Stimulated activated CD4-positive, alpha-beta T cell treated with anti-CD3 and anti-CD28 coated beads, Interleukin-2, amount 100 ng/mL, for 4 hours (primary cell): ENCODE results near the gene SMIM41.
A peak's percentile ranks its signal among the peaks of the same experiment; 100 is the strongest.

Experiments
- DNase-seq: peaks from one replicate; pipeline ENCODE4 v3.0.0-alpha.2; 2020; ENCODE audit warnings: low read depth

Gene SMIM41

DNA sequence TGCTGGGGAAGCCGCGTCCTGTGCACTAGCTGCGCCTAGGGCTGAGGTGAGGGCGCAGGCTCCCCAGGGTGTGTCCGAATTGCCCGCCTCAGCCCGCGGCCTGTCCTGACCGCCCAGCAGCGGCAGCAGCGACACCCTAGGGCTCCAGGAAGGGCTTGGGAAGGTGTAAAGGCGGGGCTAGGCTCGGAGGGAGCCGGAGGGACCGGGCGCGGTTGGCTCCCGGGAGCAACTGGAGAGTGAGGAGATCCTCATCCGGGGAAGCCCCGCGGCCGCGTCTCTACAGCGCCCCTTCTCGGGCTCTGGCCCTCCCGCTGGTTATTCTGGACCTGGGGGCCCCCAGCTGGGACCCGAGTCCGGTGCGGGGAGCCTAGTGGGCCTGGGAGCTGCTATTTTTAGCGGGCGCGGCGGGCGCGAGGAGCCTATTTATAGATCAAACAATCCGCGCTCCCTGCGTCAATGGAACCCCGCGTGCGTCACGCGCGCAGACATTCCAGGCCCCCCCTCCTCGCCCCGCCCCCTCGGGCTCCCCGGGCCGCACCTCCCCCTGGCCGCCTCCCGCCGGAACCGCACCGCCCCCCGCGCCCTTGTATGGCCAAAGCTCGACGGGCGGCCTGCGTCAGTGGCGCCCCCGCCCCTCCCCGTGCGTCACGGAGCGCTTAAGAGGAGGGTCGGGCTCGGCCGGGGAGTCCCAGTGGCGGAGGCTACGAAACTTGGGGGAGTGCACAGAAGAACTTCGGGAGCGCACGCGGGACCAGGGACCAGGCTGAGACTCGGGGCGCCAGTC lies 28.6 kb upstream of the SMIM41 start, which contains the start of gene NR4A1:
NR4A1 (plus strand) TSS at position 685 of the 784 bp plus-strand sequence. CDS start 2,887 bp downstream, outside the sequence.
- DNase-seq, result peak; percentile 100

DNA sequence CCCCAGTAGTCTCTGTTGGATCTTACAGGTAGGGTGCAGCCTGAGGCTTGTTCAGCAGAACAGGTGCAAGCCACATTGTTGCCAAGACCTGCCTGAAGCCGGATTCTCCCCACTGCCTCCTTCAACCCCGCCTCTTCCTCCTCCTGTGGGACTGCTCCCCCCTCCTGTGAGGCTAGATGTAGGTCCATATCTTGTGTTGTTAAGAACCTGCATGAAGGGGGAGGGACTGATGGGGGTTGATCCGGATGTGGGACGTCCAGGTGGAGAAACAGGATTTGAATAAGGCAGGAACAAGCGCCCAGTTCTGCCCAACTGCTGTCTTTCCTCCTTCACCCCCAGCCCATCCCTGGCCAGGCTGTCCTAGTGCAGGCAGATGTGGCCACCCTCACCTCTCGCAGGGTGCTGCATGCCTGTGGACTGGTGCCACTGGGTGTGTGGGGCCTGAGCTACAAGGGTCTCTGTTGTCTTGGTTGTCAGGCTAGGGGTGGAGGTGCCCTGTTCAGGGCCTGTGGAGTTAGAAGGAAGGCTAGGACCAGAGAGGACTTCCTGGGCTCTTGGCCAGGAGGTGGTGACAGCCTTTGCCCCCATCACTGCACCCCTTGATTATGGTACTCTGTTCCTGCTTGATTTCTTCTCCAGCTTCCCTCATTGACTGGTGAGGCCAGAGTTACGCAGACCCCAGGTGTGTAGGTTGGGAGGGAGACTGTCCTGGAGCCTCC lies 26.9 kb upstream of the SMIM41 start:
- DNase-seq, result no peak

DNA sequence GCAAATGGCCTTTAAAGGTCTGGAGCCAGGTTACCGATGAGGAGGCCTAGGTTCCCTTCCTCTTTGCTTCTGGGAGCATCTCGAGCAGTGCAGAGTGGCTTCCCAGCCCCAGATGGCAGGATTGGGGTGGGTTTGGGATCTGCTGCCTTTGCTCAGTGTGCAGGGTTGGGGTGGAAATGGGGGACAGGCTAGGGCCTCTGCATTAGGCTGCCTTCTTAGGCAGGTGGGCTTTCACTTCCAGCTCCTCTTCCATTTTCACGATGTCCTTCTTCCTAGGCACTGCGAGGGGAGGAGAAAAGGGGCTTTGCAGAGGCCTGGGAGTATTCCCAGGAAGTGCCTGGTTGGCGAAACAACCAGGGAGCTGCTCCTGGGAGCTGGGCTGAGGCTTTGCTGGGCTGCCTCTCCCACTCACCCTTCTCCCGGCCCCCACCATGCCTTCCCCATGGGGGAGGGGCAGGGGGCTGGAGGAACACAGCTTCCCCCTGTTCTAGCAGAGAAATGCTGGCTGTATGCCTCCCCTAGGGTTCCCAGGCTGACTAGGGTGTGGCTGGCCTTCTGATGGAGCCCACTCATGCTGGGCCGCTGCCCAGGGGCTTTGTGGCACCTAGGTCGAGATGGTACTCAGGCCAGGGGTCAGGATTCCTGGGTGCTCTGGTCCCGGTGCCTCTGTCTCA lies 25.8 kb upstream of the SMIM41 start:
- DNase-seq, result no peak

DNA sequence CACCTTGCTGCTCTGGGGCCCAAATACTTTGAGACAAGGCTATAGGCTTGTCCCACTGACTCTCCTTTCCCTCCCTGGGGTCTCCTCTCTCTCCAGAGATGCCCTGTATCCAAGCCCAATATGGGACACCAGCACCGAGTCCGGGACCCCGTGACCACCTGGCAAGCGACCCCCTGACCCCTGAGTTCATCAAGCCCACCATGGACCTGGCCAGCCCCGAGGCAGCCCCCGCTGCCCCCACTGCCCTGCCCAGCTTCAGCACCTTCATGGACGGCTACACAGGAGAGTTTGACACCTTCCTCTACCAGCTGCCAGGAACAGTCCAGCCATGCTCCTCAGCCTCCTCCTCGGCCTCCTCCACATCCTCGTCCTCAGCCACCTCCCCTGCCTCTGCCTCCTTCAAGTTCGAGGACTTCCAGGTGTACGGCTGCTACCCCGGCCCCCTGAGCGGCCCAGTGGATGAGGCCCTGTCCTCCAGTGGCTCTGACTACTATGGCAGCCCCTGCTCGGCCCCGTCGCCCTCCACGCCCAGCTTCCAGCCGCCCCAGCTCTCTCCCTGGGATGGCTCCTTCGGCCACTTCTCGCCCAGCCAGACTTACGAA lies 25.2 kb upstream of the SMIM41 start:
- no peak for DNase-seq

DNA sequence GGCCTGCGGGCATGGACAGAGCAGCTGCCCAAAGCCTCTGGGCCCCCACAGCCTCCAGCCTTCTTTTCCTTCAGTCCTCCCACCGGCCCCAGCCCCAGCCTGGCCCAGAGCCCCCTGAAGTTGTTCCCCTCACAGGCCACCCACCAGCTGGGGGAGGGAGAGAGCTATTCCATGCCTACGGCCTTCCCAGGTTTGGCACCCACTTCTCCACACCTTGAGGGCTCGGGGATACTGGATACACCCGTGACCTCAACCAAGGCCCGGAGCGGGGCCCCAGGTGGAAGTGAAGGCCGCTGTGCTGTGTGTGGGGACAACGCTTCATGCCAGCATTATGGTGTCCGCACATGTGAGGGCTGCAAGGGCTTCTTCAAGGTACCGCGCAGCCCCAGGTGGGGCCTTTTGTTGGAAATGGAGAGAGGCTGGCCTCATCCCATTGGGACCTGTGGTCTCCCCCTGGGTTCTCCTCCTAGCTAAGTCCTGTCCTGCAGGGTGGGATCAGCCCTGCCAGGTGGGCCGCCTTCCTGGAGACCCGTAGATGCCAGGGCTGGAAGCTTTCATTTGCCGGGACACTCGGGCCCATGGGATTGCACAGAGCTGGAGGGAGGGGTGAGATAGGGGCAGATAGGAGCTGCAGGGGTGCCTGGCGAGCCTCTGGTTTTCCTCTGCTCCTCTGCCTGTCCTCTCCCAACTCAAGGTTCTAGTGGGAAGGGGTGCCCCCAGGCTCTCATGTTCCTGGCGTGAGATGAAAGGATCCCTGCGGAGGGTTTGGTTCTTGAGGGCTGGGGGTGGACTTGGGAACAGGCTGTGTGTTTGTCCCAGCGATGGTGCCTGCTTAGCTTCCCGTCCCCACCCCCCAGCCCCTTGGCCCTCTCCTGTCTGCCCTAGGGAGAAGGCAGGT lies 24.4 kb upstream of the SMIM41 start:
- DNase-seq, result no peak

DNA sequence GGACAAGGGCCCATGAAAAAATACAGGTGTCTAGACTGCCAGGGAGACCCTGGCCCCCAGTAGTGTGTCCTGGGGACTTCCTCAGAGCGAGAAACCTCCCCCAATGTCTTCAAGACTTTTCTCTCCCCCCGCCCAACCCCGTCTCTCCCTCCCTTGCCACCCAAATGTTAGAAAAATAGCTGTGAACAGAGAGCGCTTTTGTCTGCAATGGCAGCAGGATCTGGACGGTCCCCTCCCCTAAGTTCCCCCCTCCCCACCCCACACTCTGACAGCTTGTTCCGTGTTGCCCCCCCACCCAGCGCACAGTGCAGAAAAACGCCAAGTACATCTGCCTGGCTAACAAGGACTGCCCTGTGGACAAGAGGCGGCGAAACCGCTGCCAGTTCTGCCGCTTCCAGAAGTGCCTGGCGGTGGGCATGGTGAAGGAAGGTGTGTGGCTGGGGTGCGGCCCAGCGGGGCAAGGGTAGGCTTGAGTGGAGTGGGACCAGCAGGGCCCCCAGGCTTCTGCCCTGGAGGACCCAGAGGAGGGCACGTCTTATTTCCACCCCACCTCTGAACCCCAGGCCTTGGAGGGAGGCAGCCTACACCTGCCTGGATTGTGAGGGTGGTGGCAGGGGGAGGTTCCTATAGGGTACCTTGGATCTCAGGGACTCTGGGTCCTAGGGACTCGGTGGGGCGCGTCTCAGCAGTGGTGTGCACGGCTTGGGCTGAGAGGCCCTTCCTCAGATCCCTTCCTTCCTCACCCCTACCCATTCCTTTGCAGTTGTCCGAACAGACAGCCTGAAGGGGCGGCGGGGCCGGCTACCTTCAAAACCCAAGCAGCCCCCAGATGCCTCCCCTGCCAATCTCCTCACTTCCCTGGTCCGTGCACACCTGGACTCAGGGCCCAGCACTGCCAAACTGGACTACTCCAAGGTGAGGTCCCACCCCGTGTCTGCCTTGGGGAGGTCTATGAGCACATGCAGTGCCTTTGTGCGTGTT lies 23.5 kb upstream of the SMIM41 start:
- DNase-seq, result no peak

DNA sequence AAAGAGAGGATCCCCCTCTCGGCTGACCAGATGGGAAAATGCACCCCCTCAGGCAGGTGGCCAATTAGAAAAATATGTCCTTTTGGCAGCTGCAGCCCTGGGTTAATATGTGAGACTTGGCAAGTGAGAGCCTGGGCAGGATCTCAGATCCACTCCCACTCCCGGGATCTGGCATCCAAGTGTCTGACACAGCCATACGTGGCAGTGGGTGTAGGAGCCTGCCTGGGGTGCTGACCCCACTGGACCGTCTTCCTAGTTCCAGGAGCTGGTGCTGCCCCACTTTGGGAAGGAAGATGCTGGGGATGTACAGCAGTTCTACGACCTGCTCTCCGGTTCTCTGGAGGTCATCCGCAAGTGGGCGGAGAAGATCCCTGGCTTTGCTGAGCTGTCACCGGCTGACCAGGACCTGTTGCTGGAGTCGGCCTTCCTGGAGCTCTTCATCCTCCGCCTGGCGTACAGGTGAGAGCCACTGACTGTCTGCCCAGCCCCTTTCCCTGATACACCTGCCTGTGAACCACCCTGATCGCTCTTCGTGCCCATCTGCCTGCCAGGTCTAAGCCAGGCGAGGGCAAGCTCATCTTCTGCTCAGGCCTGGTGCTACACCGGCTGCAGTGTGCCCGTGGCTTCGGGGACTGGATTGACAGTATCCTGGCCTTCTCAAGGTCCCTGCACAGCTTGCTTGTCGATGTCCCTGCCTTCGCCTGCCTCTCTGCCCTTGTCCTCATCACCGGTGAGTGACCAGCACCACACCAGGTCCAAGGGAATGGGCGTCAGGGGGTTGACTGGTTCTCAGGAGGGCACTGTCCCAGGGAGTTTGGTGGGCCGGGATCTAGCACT lies 22.5 kb upstream of the SMIM41 start:
- DNase-seq, result no peak

DNA sequence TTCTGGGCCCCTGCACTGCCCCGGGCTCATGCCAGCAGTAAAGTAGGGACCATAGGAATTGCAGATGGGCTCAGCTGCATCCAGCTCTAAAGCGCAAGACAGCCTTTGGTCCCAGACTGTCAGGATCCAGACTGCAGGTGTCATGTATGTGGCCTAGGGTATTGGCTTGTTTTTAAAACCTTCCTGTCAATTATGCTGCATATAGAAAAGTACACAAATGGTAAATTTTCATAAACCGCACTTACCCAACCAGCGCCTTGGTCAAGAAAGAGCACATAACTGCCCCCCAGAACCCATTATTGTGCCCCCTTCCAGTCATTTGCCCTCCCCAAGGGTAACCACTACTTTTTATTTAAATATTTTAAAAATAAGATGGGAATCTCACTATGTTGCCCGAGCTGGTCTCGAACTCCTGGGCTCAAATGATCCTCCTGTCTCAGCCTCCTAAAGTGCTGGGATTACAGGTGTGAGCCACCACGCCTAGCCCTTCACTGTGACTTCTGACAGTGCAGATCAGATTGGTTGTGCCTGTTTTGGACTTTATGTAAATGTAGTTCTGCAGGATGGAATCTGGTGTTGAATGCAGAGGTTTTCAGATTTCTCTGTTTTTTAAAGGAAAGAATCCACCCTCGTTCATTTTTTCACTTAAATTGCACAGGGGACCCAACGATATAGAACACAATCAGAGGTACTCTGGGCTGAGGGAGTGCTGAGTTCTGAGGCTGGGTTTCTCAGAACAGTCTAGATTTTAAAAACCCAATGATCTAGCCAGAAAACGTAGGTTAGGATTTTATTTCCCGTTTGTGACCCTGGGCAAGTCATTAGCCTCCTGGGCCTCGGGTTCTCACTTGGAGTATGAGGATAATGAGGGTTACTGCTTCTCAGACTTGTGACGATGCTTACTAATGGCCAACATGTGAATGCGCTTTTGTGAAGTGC lies 21.6 kb upstream of the SMIM41 start:
- DNase-seq, result no peak

DNA sequence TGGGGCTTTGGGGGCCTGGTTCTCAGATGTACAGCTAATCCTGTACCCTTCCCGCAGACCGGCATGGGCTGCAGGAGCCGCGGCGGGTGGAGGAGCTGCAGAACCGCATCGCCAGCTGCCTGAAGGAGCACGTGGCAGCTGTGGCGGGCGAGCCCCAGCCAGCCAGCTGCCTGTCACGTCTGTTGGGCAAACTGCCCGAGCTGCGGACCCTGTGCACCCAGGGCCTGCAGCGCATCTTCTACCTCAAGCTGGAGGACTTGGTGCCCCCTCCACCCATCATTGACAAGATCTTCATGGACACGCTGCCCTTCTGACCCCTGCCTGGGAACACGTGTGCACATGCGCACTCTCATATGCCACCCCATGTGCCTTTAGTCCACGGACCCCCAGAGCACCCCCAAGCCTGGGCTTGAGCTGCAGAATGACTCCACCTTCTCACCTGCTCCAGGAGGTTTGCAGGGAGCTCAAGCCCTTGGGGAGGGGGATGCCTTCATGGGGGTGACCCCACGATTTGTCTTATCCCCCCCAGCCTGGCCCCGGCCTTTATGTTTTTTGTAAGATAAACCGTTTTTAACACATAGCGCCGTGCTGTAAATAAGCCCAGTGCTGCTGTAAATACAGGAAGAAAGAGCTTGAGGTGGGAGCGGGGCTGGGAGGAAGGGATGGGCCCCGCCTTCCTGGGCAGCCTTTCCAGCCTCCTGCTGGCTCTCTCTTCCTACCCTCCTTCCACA lies 20.7 kb upstream of the SMIM41 start:
- no peak for DNase-seq

DNA sequence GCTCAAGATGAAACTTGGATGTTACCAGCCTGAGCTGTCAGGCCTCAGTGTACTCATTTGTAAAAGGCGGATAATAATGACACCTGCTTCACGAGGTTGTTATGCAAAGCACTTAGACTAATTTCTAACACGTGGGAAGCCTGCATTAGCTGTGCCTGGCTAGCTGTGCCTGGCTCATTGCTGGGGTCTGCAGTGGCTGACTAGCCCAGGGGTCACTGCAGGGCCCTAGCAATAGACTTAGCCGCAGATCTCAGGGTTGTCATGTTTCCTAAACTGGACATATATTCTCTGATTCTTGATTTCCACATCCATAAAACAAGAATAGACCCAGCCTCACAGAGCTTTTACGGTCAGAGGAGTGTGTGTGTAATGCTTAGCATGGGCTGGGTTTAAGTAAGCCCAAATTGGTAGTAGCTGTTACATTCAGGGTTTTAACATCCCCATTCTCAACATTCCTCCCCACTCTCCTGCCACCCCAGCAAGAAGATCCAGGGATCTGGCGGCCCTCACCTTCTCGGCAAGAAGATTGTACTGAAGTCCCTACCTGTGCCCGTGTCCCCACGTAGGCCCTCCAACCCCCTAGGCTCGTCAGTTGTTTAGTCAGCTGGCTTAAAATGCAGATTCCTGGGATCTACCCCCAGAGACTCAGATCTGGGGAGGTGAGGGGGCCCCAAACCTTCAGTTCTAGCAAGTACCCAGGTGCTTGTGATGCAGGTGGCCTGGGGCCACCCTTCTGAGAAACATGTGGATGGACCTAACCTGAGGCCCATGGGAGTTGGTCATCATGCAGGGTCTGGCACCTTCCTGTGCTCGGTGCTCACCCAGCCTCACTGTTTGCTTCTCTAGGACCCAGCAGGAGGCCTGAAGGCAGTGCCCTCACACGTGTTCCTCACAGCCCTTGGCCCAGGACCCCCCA lies 19.7 kb upstream of the SMIM41 start:
- no peak for DNase-seq

DNA sequence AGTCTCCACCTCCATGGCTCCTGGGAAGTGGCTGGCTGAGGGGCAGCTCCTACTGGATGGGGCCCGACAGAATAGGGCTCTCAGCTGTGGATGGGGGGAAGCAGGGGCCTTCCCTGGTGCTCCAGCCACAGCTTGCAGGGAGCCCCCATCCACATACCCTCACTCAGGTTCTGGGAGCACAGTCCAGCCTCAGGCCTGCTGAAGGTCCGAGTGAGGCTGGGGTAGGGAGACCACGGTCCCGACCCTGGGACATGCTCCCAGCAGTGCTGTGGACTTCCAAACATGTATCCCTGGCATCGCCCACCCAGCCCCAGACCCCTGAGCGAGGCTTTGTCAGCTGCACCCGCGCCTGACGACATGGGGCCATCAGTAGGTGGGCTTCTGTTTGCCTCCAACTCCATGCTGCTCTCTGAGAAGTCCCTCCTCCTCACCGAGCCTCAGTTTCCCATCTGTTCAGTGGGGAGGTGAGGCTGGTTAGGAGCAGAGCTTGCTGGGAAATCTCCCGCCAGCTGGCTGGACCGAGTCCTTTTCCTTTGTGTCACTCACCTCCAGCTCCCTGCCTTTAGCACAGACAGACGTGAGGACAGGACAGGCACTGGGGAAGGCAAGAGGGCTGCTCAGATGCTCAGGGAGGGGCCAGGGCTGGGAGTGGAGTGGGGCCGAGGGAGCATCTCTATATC lies 18.9 kb upstream of the SMIM41 start:
- no peak for DNase-seq

DNA sequence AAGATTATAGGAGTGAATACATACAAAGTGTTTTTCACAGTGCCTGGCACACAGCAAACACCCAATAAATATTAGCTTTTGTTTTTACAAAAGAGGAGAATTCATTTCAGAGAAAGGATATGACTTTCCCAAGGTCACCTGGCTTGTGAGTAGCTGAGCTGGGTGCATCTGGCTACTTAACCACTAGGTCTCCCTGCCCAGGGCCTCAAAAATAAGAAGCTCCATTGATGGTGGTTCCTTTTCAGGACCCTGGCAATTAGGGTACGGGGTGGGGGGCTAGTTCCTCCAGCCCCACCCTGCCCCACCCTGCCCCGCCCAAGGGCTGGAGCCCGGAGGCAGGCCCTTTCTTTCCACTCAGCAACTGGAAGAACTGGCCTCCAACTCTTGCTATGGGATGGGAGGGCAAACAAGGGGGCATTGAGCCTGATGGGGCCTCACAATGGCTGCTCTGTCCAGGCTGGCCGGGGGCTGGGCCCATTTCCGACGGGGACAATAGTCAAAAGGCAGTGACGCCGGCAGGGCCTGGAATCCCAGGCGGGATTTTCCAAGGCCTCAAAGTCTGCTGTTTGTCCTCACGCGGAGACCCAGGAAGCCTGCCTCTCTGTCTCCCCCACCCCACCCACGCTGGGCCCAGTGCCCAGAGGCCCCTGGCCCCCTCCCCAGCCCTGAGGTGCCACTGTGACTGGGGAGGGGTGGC lies 17.9 kb upstream of the SMIM41 start:
- no peak for DNase-seq

DNA sequence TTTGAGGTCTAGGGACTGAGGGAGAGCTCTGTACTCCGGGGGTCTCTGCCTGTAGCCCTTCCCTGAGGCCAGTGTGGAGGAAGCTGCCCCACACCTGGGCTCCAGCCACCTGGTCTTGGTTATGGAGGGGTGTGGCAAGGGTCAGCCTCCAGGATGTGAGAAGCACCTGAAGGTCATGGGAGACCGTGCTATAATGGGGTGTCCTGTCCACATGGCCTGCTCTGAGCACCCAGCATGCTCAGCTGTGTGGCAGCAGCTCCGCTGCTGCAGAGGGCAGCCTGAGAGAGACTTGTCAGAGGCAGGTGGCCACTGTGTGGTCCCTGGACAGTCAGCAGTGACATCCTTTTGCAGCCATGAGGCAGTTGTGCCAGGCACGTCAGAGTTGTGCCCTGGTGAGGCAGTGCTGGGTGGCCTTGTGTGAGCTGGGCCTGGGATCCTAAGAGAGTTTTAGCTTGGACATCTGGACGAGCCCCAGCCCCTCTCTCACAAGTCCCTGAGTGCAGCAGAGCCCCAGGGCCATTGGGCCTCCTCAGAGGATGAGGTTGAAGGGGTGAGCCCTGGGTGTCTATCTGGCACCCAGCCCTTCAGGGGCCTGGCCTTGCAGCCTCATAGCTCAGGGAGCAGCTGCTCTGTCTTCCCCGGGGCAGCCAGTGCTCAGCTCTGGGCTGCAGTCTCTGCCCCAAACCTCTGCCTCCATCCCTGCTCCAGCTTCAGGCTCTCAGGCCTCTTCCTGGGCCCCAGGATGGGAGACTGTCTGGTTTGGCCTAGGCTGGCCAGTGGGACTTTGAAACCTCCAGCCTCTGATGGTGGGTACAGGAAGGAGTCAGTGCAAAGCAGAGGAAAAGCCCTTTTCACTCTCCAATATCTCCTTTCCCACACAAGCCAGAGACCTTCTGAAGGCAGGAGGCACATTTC lies 17.1 kb upstream of the SMIM41 start:
- DNase-seq, result no peak
